Thoracic aorta (tissue), 2 donors: ENCODE results near the gene TEDC2. TPM values are rescaled to one million over a fixed set of nuclear protein-coding genes. Genes with fewer than 3 reads are reported as not detected.

Experiments
- ATAC-seq: fragments of 150-250 bp; one replicate; pipeline ENCODE4 v1.8.0; 2017; ENCODE audit warnings: low read depth; ENCODE audit not compliant: insufficient number of reproducible peaks, low FRiP score
- DNase-seq: peaks from one replicate; pipeline ENCODE4 v3.0.0-alpha.2; 2020; ENCODE audit warnings: low spot score
- H3K27ac ChIP-seq, 2 donors: fragments of 200-600 bp; sonication (generic); 1 replicate in 1 of 2; 2 replicates in 1 of 2; pipeline ENCODE4 v1.5.1; 2016; ENCODE audit warnings: mild to moderate bottlenecking in 2 of 2, moderate library complexity in 2 of 2
- H3K27me3 ChIP-seq: fragments of 200-600 bp; sonication (generic); replicated peaks from 2 replicates; pipeline ENCODE4 v1.6.0; 2016; ENCODE audit warnings: mild to moderate bottlenecking; ENCODE audit not compliant: insufficient read depth
- H3K36me3 ChIP-seq: fragments of 200-600 bp; sonication (generic); one replicate; pipeline ENCODE4 v1.5.1; 2016
- H3K4me1 ChIP-seq, 2 donors: fragments of 200-600 bp; sonication (generic); 1 replicate in 1 of 2; 2 replicates in 1 of 2; pipeline versions ENCODE4 v1.5.1 to v1.6.0; 2016; ENCODE audit warnings: low read depth in 2 of 2, mild to moderate bottlenecking in 1 of 2; ENCODE audit not compliant: control insufficient read depth in 1 of 2
- H3K4me3 ChIP-seq: fragments of 200-600 bp; sonication (generic); 2 replicates; pipeline ENCODE4 v1.5.1; 2016; ENCODE audit warnings: mild to moderate bottlenecking
- H3K9me3 ChIP-seq: fragments of 200-600 bp; sonication (generic); 2 replicates; pipeline ENCODE4 v1.5.1; 2016
- total RNA-seq, 2 donors: library from RNA; depleted of rRNA; stranded (reverse); fragments of >200 nt; gene quantifications; one replicate each; pipeline versions ENCODE4 v1.1.0 to v1.2.3, GENCODE V29; 2016
- TF ChIP-seq, protein P1 (sequence below): fragments of 200-600 bp; sonication (generic); IDR thresholded peaks from one replicate; pipeline ENCODE4 v1.5.1; 2019; ENCODE audit warnings: antibody characterized with exemption

Gene TEDC2
- total RNA-seq, 2 donors from 2014 or later, result 0.27 TPM; not detected in 1

DNA sequence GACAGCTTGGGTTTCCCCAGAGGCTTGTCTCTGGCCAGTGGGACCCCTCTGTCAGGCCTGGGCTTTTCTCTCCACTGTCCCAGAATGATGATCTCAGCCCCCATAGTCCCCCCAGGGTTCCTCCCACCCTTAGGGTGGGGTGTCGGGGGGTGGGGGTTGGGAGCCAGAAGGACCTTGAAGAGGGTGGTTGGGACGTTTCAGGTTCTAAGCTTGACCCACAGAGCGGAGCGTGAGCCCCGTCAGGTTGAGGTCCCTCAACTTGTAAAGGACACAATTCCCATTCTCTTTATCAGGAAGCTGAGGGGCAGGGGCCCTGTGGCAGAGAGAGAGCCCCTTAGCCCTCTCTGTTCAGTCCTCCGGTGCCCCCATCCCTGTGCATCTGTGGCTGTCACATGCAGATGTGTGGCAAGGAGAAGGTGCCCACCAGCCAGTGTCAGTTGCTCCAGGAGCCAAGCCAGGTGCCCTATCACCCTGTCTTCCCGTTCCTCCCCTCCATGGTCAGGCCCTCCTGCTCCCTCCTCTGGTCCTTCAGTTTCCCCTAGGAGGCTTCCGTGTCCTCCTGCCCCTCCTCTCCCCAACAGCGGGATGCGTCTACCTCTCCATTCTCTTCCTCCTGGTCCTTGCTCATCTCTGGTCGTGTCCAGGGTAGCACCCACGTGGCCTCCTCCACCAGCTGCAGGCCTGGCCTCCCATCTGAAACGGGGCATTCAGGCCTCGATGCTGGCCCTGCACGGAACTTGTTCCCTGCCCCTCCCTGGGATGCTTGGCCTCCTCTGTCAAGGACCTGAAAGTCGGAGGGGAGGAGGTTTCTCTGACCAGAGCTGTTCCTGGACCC is 9.7 kb downstream of the TEDC2 start:
- no peaks in the 10 kb centered on the region for H3K27me3 ChIP-seq
- peaks cover 27 to 41% of the 10 kb centered on the region in 2 donors for H3K4me1 ChIP-seq
- no peaks in the 10 kb centered on the region for H3K36me3 ChIP-seq
- H3K27ac ChIP-seq, result no peak overlapping the region
- no peak overlapping the region for H3K4me3 ChIP-seq
- DNase-seq, result no peak
- TF ChIP-seq, protein P1, sequence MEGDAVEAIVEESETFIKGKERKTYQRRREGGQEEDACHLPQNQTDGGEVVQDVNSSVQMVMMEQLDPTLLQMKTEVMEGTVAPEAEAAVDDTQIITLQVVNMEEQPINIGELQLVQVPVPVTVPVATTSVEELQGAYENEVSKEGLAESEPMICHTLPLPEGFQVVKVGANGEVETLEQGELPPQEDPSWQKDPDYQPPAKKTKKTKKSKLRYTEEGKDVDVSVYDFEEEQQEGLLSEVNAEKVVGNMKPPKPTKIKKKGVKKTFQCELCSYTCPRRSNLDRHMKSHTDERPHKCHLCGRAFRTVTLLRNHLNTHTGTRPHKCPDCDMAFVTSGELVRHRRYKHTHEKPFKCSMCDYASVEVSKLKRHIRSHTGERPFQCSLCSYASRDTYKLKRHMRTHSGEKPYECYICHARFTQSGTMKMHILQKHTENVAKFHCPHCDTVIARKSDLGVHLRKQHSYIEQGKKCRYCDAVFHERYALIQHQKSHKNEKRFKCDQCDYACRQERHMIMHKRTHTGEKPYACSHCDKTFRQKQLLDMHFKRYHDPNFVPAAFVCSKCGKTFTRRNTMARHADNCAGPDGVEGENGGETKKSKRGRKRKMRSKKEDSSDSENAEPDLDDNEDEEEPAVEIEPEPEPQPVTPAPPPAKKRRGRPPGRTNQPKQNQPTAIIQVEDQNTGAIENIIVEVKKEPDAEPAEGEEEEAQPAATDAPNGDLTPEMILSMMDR, result no peak
- H3K9me3 ChIP-seq, result no peaks in the 10 kb centered on the region
- no peak for ATAC-seq

DNA sequence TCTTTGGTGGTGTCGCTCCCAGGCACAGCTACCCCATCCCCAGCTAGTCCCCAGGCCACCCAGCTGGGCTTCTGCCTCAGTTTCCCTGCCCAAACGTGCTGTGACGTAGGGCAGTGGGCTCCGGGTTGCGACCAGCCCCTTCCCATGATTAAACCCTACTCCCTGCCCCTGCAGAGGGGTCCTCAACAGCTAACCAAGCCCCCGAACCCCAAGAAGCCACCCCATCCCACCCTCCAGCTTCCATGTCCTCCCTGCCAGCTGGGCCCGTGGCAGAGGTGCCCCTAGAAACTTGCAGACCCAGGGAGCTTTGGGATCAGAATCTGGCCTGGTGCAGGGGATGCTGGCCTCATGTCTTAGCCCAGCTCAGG is 10.3 kb downstream of the TEDC2 start:
- H3K27ac ChIP-seq, result no peak overlapping the region
- ATAC-seq (no peak), DNase-seq (no peak)
- H3K4me3 ChIP-seq, result no peak overlapping the region
- TF ChIP-seq, protein P1, result no peak
- H3K27me3 ChIP-seq, result no peaks in the 10 kb centered on the region
- H3K4me1 ChIP-seq, result peaks cover 27 to 41% of the 10 kb centered on the region in 2 donors
- H3K36me3 ChIP-seq, result no peaks in the 10 kb centered on the region
- H3K9me3 ChIP-seq, result no peaks in the 10 kb centered on the region

DNA sequence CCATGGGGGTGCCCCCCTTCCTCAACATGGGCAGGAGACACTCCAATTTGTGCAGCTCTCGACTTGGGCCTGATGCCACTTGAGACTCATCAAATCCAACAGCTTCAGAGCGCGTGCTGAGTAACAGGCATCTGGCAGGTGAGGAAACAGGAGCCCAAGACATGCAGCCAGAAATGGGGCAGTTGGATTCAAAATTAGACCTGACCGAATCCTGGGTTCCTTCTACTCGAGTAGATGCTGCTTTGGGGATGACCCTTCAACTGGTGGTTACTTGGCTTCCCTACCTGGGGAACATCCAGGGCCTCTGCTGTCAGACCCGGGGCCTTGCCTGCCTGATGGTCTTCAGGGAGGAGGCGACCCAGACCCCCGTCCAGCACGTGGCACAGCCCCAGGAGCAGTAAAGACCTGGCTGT is 10.7 kb downstream of the TEDC2 start:
- Histone ChIP-seq H3K4me1 (peaks cover 29 to 44% of the 10 kb centered on the region in 2 donors), H3K36me3 (no peaks in the 10 kb centered on the region), H3K9me3 (no peaks in the 10 kb centered on the region), H3K27me3 (no peaks in the 10 kb centered on the region), H3K4me3 (no peak overlapping the region), H3K27ac (no peak overlapping the region)
- TF ChIP-seq, protein P1, result no peak
- no peak for ATAC-seq
- no peak for DNase-seq

DNA sequence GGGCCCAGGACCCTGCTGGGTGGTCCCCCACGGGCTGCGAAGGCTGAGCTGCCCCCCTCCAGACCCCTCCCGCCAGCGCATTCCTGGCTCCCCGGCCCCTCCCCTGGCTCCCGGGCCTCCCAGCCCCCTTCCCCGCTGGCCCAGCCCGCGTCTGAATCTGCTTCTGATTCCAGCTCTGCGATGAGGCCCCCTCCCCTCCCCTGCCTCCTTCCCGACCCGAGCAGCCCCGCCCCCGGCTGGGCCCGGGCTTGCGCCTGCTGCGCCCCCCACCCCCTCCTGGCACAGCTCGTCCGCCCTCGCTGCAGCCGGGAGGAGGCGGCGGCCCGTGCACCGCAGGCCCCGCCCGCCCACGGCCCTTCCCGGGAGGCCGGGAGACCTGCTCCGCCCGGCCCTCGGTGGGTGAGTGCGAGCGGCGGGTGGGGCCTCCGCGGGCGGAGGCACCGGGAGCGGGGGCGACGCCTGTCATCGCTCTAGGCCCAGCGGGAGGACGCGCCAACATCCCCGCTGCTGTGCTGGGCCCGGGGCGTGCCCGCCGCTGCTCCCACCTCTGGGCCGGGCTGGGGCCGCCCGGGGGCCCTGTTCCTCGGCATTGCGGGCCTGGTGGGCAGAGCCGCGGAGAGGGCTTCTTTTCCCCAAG is 11.2 kb downstream of the TEDC2 start, which contains the start of gene NTN3:
TSS of gene NTN3 (plus strand) at position 282 of the 637 bp plus-strand sequence. CDS start 405 bp downstream, outside the sequence.
- Histone ChIP-seq H3K27ac (no peak within 1 kb of the TSS), H3K27me3 (no peaks in the 10 kb centered on the region), H3K4me1 (peaks cover 34 to 50% of the 10 kb centered on the region in 2 donors), H3K9me3 (no peaks in the 10 kb centered on the region), H3K36me3 (no peaks in the 10 kb centered on the region), H3K4me3 (peak within 1 kb of the TSS; percentile 47)
- DNase-seq, result no peak
- TF ChIP-seq, protein P1, result no peak
- ATAC-seq, result no peak
